Parathyroid adenoma (tissue), 2 donors: ENCODE data around the gene RND3.

ENCODE experiments used
- H2AFZ ChIP-seq: fragments of 300-600 bp; sonication (generic); one replicate; pipeline ENCODE4 v1.7.0; 2017; ENCODE audit warnings: antibody characterized with exemption, mild to moderate bottlenecking
- H3K27ac ChIP-seq: fragments of 300-600 bp; sonication (generic); one replicate; pipeline ENCODE4 v1.7.0; 2017
- H3K27me3 ChIP-seq: fragments of 300-600 bp; sonication (generic); one replicate; pipeline ENCODE4 v1.7.0; 2017; ENCODE audit warnings: low read length; ENCODE audit not compliant: control insufficient read depth, insufficient read depth
- H3K36me3 ChIP-seq: fragments of 300-600 bp; sonication (generic); one replicate; pipeline ENCODE4 v1.7.0; 2017; ENCODE audit warnings: low read length; ENCODE audit not compliant: control insufficient read depth, insufficient read depth
- H3K4me1 ChIP-seq: fragments of 300-600 bp; sonication (generic); one replicate; pipeline ENCODE4 v1.7.0; 2017; ENCODE audit warnings: control low read depth
- H3K4me2 ChIP-seq: fragments of 300-600 bp; sonication (generic); one replicate; pipeline ENCODE4 v1.7.0; 2017; ENCODE audit warnings: low read length
- H3K4me3 ChIP-seq: fragments of 300-600 bp; sonication (generic); one replicate; pipeline ENCODE4 v1.7.0; 2017; ENCODE audit warnings: low read depth, low read length
- H3K79me2 ChIP-seq: fragments of 300-600 bp; sonication (generic); one replicate; pipeline ENCODE4 v1.7.0; 2017; ENCODE audit warnings: control low read depth
- H3K9ac ChIP-seq: fragments of 300-600 bp; sonication (generic); one replicate; pipeline ENCODE4 v1.7.0; 2017; ENCODE audit warnings: mild to moderate bottlenecking
- H3K9me3 ChIP-seq: fragments of 300-600 bp; sonication (generic); one replicate; pipeline ENCODE4 v1.7.0; 2017; ENCODE audit warnings: low read length; ENCODE audit not compliant: control insufficient read depth
- CTCF ChIP-seq: fragments of 300-600 bp; sonication (generic); IDR thresholded peaks from one replicate; pipeline ENCODE4 v1.7.0; 2017; ENCODE audit warnings: antibody characterized with exemption, mild to moderate bottlenecking
- donor health status: primary hyperparathyroidism.

The RND3 gene

GRCh38 chr2:150531591-150531990 is 44.1 kb upstream of the RND3 start:
- no peak overlapping the region for H2AFZ ChIP-seq
- no peaks in the 10 kb centered on the region for H3K79me2 ChIP-seq
- H3K4me3 ChIP-seq = no peak overlapping the region
- H3K36me3 ChIP-seq = no peaks in the 10 kb centered on the region
- H3K27ac ChIP-seq = no peak overlapping the region
- no peaks in the 10 kb centered on the region for H3K27me3 ChIP-seq
- no peaks in the 10 kb centered on the region for H3K4me1 ChIP-seq
- no peak for TF ChIP-seq CTCF
- H3K9ac ChIP-seq = no peak overlapping the region
- H3K4me2 ChIP-seq = no peak overlapping the region
- no peaks in the 10 kb centered on the region for H3K9me3 ChIP-seq

GRCh38 chr2:150530168-150530567 is 42.7 kb upstream of the RND3 start:
- TF ChIP-seq CTCF = no peak

GRCh38 chr2:150528861-150529801 is 41.7 kb upstream of the RND3 start:
- Histone ChIP-seq H3K36me3 (no peaks in the 10 kb centered on the region), H3K4me3 (no peak overlapping the region), H3K4me1 (no peaks in the 10 kb centered on the region), H3K9me3 (no peaks in the 10 kb centered on the region), H3K4me2 (no peak overlapping the region), H3K79me2 (no peaks in the 10 kb centered on the region), H2AFZ (no peak overlapping the region), H3K9ac (no peak overlapping the region), H3K27ac (no peak overlapping the region), H3K27me3 (no peaks in the 10 kb centered on the region)
- TF ChIP-seq CTCF = no peak

More at GRCh38 chr2:150530168-150530567, 42.7 kb upstream of the RND3 start:
- Histone ChIP-seq H3K4me3 (no peak overlapping the region), H3K4me2 (no peak overlapping the region), H3K27me3 (no peaks in the 10 kb centered on the region), H3K27ac (no peak overlapping the region), H3K36me3 (no peaks in the 10 kb centered on the region), H3K4me1 (no peaks in the 10 kb centered on the region), H2AFZ (no peak overlapping the region), H3K9ac (no peak overlapping the region), H3K9me3 (no peaks in the 10 kb centered on the region), H3K79me2 (no peaks in the 10 kb centered on the region)

- Histone ChIP-seq H3K27ac (no peak overlapping the region), H3K9ac (no peak overlapping the region)
Measured at GRCh38 chr2:150526827-150527226, 39.4 kb upstream of the RND3 start.

More at GRCh38 chr2:150526827-150527226, 39.4 kb upstream of the RND3 start:
- Histone ChIP-seq H3K36me3 (no peaks in the 10 kb centered on the region), H3K4me3 (no peak overlapping the region), H2AFZ (no peak overlapping the region), H3K4me2 (no peak overlapping the region), H3K4me1 (no peaks in the 10 kb centered on the region), H3K9me3 (no peaks in the 10 kb centered on the region), H3K27me3 (no peaks in the 10 kb centered on the region), H3K79me2 (no peaks in the 10 kb centered on the region)
- no peak for TF ChIP-seq CTCF
